ENCODE results near the gene RBBP4. TPM values are rescaled to one million over a fixed set of nuclear protein-coding genes. Genes with fewer than 3 reads are reported as not detected.
"Not testable (repeated sequence)": the region's sequence is repeated elsewhere in the genome, so short reads cannot be mapped to it uniquely, and the experiment has no call there.

Gene RBBP4
- total and polyA plus RNA-seq, 5 donors from 2014 or later, result 139 to 312 (median 286) TPM

- H3K36me3 ChIP-seq (ENCODE audit: control insufficient read depth, insufficient read depth, low read length), result peaks cover 33% of the 10 kb centered on the region
- H3K4me1 Mint-ChIP-seq, result peaks cover 11 to 24% (median 15%) of the 10 kb centered on the region in 4 donors
- H3K4me3 ChIP-seq (ENCODE audit: low read depth, low read length); H3K27me3 Mint-ChIP-seq; H3K9me3 Mint-ChIP-seq; H3K27me3 ChIP-seq (ENCODE audit: control insufficient read depth, insufficient read depth, low read length); H3K27ac ChIP-seq (ENCODE audit: insufficient read depth, low read length, poor library complexity, severe bottlenecking); DNase-seq; ATAC-seq (ENCODE audit: low read depth in 2 of 2); H3K4me1 ChIP-seq (ENCODE audit: control insufficient read depth, insufficient read depth, low read length, poor library complexity, severe bottlenecking); H3K9me3 ChIP-seq (ENCODE audit: control insufficient read depth in 2 of 2, low read length in 2 of 2): not testable (repeated sequence)
- peaks cover 30% of the 10 kb centered on the region for H3K36me3 Mint-ChIP-seq
- peak overlapping the region in 1 of 4 donors; percentile 63 for H3K4me3 Mint-ChIP-seq
- peak overlapping the region in 1 of 3 donors; percentile 17 for H3K27ac Mint-ChIP-seq
These were observed 20.8 kb upstream of the RBBP4 start for GRCh38 chr1:32630173-32630572.

DNA sequence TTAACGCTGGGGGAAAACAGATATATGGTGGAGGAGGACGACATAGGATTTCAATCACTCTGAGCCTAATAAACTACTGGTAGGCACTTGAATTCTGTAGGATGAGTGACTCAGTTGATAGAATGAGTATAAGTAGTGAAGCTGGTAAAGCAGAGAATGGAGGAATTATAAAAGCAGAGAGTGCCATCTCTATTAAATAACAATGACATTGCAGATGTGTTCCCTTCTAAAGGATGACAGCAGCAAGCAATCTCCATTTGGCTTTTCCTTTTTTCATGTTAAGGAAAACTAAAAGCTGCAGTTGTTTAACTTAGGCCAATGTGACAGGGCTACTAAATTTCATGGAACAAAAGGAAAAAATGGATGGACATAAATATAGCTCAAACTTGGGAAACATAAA is 18.2 kb upstream of the RBBP4 start:
- Mint-ChIP-seq H3K27ac (peak overlapping the region in 1 of 3 donors; percentile 65), H3K4me1 (peaks cover 0 to 23% (median 17%) of the 10 kb centered on the region in 4 donors), H3K36me3 (peaks cover 30% of the 10 kb centered on the region), H3K4me3 (no peak overlapping the region), H3K27me3 (no peaks in the 10 kb centered on the region), H3K9me3 (no peaks in the 10 kb centered on the region)
- Histone ChIP-seq H3K27me3 (ENCODE audit: control insufficient read depth, insufficient read depth, low read length) (no peaks in the 10 kb centered on the region), H3K4me3 (ENCODE audit: low read depth, low read length) (no peak overlapping the region), H3K36me3 (ENCODE audit: control insufficient read depth, insufficient read depth, low read length) (peaks cover 29% of the 10 kb centered on the region), H3K9me3 (ENCODE audit: control insufficient read depth in 2 of 2, low read length in 2 of 2) (no peaks in the 10 kb centered on the region), H3K27ac (ENCODE audit: insufficient read depth, low read length, poor library complexity, severe bottlenecking) (no peak overlapping the region), H3K4me1 (ENCODE audit: control insufficient read depth, insufficient read depth, low read length, poor library complexity, severe bottlenecking) (peaks cover 2% of the 10 kb centered on the region)
- ATAC-seq (ENCODE audit: low read depth in 2 of 2) (no peak), DNase-seq (no peak)

DNA sequence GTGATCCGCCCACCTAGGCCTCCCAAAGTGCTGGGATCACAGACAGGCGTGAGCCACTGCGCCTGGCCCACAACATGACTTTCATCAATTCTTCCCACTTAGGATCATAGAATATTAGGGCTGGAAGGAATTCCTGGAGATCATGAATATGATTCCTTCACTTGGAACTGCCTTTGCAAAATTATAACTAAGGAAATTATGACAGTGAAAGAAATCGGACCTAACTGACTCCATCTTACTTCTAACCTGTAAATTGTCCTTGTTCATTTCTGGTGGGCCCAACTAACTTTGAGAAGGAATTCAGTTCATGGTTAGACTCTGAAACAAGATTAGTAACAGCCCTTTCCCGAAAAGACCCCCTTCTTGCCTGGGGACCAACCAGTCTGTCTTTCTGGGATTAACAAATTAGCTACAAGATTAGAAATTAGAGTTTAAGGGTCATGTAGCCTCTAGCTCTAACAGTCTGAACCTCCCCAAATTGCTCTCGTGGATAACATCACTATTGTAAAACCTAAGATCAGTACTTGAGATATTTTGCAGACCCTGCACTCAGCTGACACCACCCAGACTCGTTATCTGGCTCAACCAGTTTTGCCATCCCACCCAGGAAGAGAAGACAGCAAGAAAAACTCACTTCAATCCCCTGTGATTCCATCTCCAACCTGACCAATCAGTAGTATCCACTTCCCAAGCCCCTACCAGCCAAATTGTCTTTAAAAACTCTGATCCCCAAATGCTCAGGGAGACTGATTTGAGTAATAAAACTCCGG is 15.3 kb upstream of the RBBP4 start:
- H3K27ac Mint-ChIP-seq, result no peak overlapping the region
- H3K4me1 ChIP-seq (ENCODE audit: control insufficient read depth, insufficient read depth, low read length, poor library complexity, severe bottlenecking), result no peaks in the 10 kb centered on the region
- no peaks in the 10 kb centered on the region for H3K27me3 Mint-ChIP-seq
- no peak overlapping the region for H3K27ac ChIP-seq (ENCODE audit: insufficient read depth, low read length, poor library complexity, severe bottlenecking)
- H3K36me3 Mint-ChIP-seq, result peaks cover 30% of the 10 kb centered on the region
- H3K36me3 ChIP-seq (ENCODE audit: control insufficient read depth, insufficient read depth, low read length), result peaks cover 35% of the 10 kb centered on the region
- no peak overlapping the region for H3K4me3 ChIP-seq (ENCODE audit: low read depth, low read length)
- no peaks in the 10 kb centered on the region for H3K9me3 Mint-ChIP-seq
- peaks cover 0 to 23% (median 16%) of the 10 kb centered on the region in 4 donors for H3K4me1 Mint-ChIP-seq
- H3K4me3 Mint-ChIP-seq, result no peak overlapping the region
- ATAC-seq (ENCODE audit: low read depth in 2 of 2), result no peak
- H3K27me3 ChIP-seq (ENCODE audit: control insufficient read depth, insufficient read depth, low read length), result no peaks in the 10 kb centered on the region
- DNase-seq, result no peak
- no peaks in the 10 kb centered on the region for H3K9me3 ChIP-seq (ENCODE audit: control insufficient read depth in 2 of 2, low read length in 2 of 2)

GRCh38 chr1:32636914-32637645 is 13.9 kb upstream of the RBBP4 start:
- Mint-ChIP-seq H3K9me3 (no peaks in the 10 kb centered on the region), H3K36me3 (peaks cover 30% of the 10 kb centered on the region), H3K4me1 (peaks cover 0 to 27% (median 18%) of the 10 kb centered on the region in 4 donors), H3K27me3 (no peaks in the 10 kb centered on the region), H3K4me3 (no peak overlapping the region), H3K27ac (peak overlapping the region in 1 of 3 donors; percentile 41)
- no peak overlapping the region for H3K4me3 ChIP-seq (ENCODE audit: low read depth, low read length)
- DNase-seq (no peak), ATAC-seq (ENCODE audit: low read depth in 2 of 2) (no peak)
- H3K27me3 ChIP-seq (ENCODE audit: control insufficient read depth, insufficient read depth, low read length), result no peaks in the 10 kb centered on the region
- H3K9me3 ChIP-seq (ENCODE audit: control insufficient read depth in 2 of 2, low read length in 2 of 2), result no peaks in the 10 kb centered on the region
- H3K4me1 ChIP-seq (ENCODE audit: control insufficient read depth, insufficient read depth, low read length, poor library complexity, severe bottlenecking), result no peaks in the 10 kb centered on the region
- H3K27ac ChIP-seq (ENCODE audit: insufficient read depth, low read length, poor library complexity, severe bottlenecking), result no peak overlapping the region
- H3K36me3 ChIP-seq (ENCODE audit: control insufficient read depth, insufficient read depth, low read length), result peaks cover 31% of the 10 kb centered on the region

DNA sequence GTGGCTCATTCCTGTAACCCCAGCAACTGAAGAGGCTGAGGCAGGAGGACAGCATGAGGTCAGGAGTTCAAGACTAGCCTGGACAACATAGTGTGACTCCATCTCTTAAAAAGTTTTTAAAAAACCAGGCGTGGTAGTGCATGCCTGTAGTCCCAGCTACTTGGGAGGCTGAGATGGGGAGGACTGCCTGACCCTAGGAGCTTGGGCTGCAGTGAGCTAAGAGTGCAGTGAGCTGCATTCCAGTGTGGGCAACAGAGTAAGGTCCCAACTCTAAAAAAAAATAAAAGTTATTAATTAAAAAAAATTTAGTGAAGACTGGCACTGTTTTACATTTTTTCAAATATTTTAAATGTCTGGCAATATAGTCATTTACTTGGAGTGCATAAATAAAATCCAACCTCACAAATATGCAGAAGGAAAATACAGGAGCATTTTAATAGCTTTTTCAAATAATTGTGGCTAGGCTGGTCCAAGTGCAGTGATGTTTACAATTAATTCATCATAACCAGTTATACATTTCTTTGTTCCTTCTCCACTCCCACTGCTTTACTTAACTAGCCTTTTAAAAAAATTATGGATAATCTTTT is 11.4 kb upstream of the RBBP4 start:
- no peaks in the 10 kb centered on the region for H3K9me3 ChIP-seq (ENCODE audit: control insufficient read depth in 2 of 2, low read length in 2 of 2)
- H3K36me3 ChIP-seq (ENCODE audit: control insufficient read depth, insufficient read depth, low read length), result peaks cover 11% of the 10 kb centered on the region
- Mint-ChIP-seq H3K36me3 (peaks cover 13% of the 10 kb centered on the region), H3K27ac (no peak overlapping the region), H3K9me3 (no peaks in the 10 kb centered on the region), H3K27me3 (no peaks in the 10 kb centered on the region), H3K4me3 (no peak overlapping the region), H3K4me1 (peaks cover 0 to 24% (median 18%) of the 10 kb centered on the region in 4 donors)
- ATAC-seq (ENCODE audit: low read depth in 2 of 2) (no peak), DNase-seq (no peak)
- no peak overlapping the region for H3K27ac ChIP-seq (ENCODE audit: insufficient read depth, low read length, poor library complexity, severe bottlenecking)
- H3K27me3 ChIP-seq (ENCODE audit: control insufficient read depth, insufficient read depth, low read length), result no peaks in the 10 kb centered on the region
- no peaks in the 10 kb centered on the region for H3K4me1 ChIP-seq (ENCODE audit: control insufficient read depth, insufficient read depth, low read length, poor library complexity, severe bottlenecking)
- H3K4me3 ChIP-seq (ENCODE audit: low read depth, low read length), result no peak overlapping the region

GRCh38 chr1:32642292-32642827 is 8.6 kb upstream of the RBBP4 start:
- H3K4me3 ChIP-seq (ENCODE audit: low read depth, low read length); H3K27me3 ChIP-seq (ENCODE audit: control insufficient read depth, insufficient read depth, low read length); H3K4me3 Mint-ChIP-seq; H3K36me3 Mint-ChIP-seq; DNase-seq; H3K27ac ChIP-seq (ENCODE audit: insufficient read depth, low read length, poor library complexity, severe bottlenecking); H3K27me3 Mint-ChIP-seq; ATAC-seq (ENCODE audit: low read depth in 2 of 2); H3K9me3 ChIP-seq (ENCODE audit: control insufficient read depth in 2 of 2, low read length in 2 of 2); H3K4me1 ChIP-seq (ENCODE audit: control insufficient read depth, insufficient read depth, low read length, poor library complexity, severe bottlenecking); H3K9me3 Mint-ChIP-seq: not testable (repeated sequence)
- H3K27ac Mint-ChIP-seq, result peak overlapping the region in 1 of 3 donors; percentile 15
- H3K36me3 ChIP-seq (ENCODE audit: control insufficient read depth, insufficient read depth, low read length), result peaks cover 15% of the 10 kb centered on the region
- H3K4me1 Mint-ChIP-seq, result peaks cover 0 to 29% (median 13%) of the 10 kb centered on the region in 4 donors

DNA sequence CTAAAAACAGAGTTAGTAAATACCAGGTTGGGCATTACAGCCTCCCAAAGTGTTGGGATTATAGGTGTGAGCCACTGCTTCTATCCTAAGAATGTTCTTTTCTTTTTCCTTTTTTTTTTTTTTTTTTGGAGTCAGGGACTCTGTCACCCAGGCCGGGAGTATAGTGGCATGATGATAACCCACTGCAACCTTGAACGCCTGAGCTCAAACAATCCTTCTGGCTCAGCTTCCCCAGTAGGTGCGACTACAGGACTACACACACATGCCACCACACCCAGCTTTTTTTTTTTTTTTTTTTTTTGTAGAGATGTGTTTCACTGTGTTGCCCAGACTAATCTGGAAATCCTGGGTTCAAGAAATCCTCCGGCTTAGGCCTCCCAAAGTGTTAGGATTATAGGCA is 6.6 kb upstream of the RBBP4 start:
- Histone ChIP-seq H3K4me3 (ENCODE audit: low read depth, low read length) (no peak overlapping the region), H3K27me3 (ENCODE audit: control insufficient read depth, insufficient read depth, low read length) (no peaks in the 10 kb centered on the region), H3K9me3 (ENCODE audit: control insufficient read depth in 2 of 2, low read length in 2 of 2) (no peaks in the 10 kb centered on the region), H3K36me3 (ENCODE audit: control insufficient read depth, insufficient read depth, low read length) (peaks cover 11% of the 10 kb centered on the region), H3K27ac (ENCODE audit: insufficient read depth, low read length, poor library complexity, severe bottlenecking) (no peak overlapping the region), H3K4me1 (ENCODE audit: control insufficient read depth, insufficient read depth, low read length, poor library complexity, severe bottlenecking) (peaks cover 19% of the 10 kb centered on the region)
- H3K9me3 Mint-ChIP-seq, result no peaks in the 10 kb centered on the region
- no peaks in the 10 kb centered on the region for H3K36me3 Mint-ChIP-seq
- no peak overlapping the region for H3K27ac Mint-ChIP-seq
- peaks cover 9 to 47% (median 28%) of the 10 kb centered on the region in 4 donors for H3K4me1 Mint-ChIP-seq
- no peak for ATAC-seq (ENCODE audit: low read depth in 2 of 2)
- DNase-seq, result no peak
- H3K4me3 Mint-ChIP-seq, result no peak overlapping the region
- no peaks in the 10 kb centered on the region for H3K27me3 Mint-ChIP-seq

Measured in CD4-positive, CD25-positive, alpha-beta regulatory T cell (primary cell).